Left ventricle myocardium inferior (tissue), 1 donor: ENCODE data around the gene KCTD4. TPM values are rescaled to one million over a fixed set of nuclear protein-coding genes. Genes with fewer than 3 reads are reported as not detected.

Experiments
- DNase-seq: peaks from one replicate; pipeline ENCODE4 v3.0.0-alpha.2; 2020
- H3K27ac ChIP-seq: fragments of 200-600 bp; replicated peaks from 2 replicates; pipeline ENCODE4 v1.8.0; 2021
- H3K27me3 ChIP-seq: fragments of 200-600 bp; 2 replicates; pipeline ENCODE4 v1.8.0; 2021; ENCODE audit warnings: low read depth
- H3K36me3 ChIP-seq: fragments of 200-600 bp; 2 replicates; pipeline ENCODE4 v1.8.0; 2021
- H3K4me1 ChIP-seq: fragments of 200-600 bp; 2 replicates; pipeline ENCODE4 v1.8.0; 2021
- H3K4me3 ChIP-seq: fragments of 200-600 bp; 2 replicates; pipeline ENCODE4 v1.8.0; 2021; ENCODE audit warnings: mild to moderate bottlenecking, moderate library complexity
- H3K9me3 ChIP-seq: fragments of 200-600 bp; replicated peaks from 2 replicates; pipeline ENCODE4 v1.8.0; 2021
- intact Hi-C: fragments of 100-400 bp; cut with micrococcal nuclease; formaldehyde crosslinking; loops from one replicate; pipeline ENCODE4 v1.11.0; 2022
- total RNA-seq: library from RNA; stranded (reverse); fragmentation: NEBNext Ultra II Directional; extraction: Animal tissue kit (Norgen Biotek cat#: 25700); gene quantifications from one replicate; pipeline ENCODE4 v1.2.1, GENCODE V29; 2021
- TF ChIP-seq, protein P1 (sequence below): fragments of 200-600 bp; IDR thresholded peaks from 2 replicates; pipeline ENCODE4 v1.8.0; 2021; ENCODE audit warnings: antibody characterized with exemption, mild to moderate bottlenecking, borderline replicate concordance
- donor health status: DM: no; HTN: yes; CAD: no; lungs with severe emphysema.

KCTD4 gene
- total RNA-seq, 1 donor from 2014 or later, result 0.11 TPM

- Histone ChIP-seq H3K9me3 (no peaks in the 10 kb centered on the region), H3K4me3 (no peak overlapping the region), H3K27ac (no peak overlapping the region), H3K27me3 (no peaks in the 10 kb centered on the region), H3K36me3 (no peaks in the 10 kb centered on the region), H3K4me1 (peaks cover 26% of the 10 kb centered on the region)
- TF ChIP-seq, protein P1, sequence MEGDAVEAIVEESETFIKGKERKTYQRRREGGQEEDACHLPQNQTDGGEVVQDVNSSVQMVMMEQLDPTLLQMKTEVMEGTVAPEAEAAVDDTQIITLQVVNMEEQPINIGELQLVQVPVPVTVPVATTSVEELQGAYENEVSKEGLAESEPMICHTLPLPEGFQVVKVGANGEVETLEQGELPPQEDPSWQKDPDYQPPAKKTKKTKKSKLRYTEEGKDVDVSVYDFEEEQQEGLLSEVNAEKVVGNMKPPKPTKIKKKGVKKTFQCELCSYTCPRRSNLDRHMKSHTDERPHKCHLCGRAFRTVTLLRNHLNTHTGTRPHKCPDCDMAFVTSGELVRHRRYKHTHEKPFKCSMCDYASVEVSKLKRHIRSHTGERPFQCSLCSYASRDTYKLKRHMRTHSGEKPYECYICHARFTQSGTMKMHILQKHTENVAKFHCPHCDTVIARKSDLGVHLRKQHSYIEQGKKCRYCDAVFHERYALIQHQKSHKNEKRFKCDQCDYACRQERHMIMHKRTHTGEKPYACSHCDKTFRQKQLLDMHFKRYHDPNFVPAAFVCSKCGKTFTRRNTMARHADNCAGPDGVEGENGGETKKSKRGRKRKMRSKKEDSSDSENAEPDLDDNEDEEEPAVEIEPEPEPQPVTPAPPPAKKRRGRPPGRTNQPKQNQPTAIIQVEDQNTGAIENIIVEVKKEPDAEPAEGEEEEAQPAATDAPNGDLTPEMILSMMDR, result no peak
- intact Hi-C loops, result no loop called here
- no peak for DNase-seq
These were observed 21.7 kb upstream of the KCTD4 start for GRCh38 chr13:45222516-45222915.

GRCh38 chr13:45220403-45220802 is 19.6 kb upstream of the KCTD4 start:
- no peaks in the 10 kb centered on the region for H3K36me3 ChIP-seq
- no peak overlapping the region for H3K4me3 ChIP-seq
- H3K4me1 ChIP-seq, result peaks cover 30% of the 10 kb centered on the region
- no peaks in the 10 kb centered on the region for H3K9me3 ChIP-seq
- intact Hi-C loops, result no loop called here
- TF ChIP-seq, protein P1, result no peak
- DNase-seq, result no peak
- no peak overlapping the region for H3K27ac ChIP-seq
- H3K27me3 ChIP-seq, result no peaks in the 10 kb centered on the region

- Histone ChIP-seq H3K27me3 (no peaks in the 10 kb centered on the region), H3K4me3 (no peak overlapping the region), H3K9me3 (no peaks in the 10 kb centered on the region), H3K27ac (no peak overlapping the region), H3K4me1 (peaks cover 30% of the 10 kb centered on the region), H3K36me3 (no peaks in the 10 kb centered on the region)
- intact Hi-C loops, result no loop called here
- TF ChIP-seq, protein P1, result no peak
- no peak for DNase-seq
These were observed 19.1 kb upstream of the KCTD4 start for GRCh38 chr13:45219938-45220375.

DNA sequence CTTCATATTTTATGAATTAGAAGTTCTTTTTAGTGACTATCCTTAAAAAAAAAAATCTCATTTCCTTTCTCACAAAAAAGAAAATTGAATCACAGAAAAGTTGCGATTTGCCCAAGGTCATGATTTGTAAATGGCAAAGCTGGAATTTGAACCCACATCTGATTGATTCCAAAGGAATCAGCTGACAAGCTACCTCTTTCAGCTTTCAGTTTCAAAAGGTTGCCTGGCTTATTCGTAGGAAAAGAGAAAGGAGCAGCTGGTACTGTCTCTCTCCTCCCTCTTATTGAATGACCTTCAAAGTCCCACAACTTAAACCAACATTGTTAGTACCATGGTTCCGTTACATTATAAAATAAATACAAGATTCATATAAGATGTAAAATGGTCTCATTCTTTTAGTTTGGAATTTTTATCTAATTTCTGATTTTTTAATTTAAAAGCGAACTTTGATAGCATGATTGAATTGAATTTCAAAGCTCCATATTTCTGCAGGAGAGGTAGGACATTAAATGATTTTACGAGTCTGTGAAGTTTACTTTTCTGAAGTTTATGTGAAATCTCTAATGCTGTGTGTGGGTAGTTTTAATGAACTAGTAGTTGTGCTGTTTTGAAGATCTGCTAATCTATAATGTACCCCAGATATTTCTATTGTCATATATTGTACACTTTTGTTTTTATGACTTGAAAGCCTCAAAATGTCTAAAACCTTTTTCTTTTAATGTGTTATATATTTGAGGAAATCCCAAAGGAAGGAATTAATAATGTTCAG is 18.5 kb upstream of the KCTD4 start:
- Histone ChIP-seq H3K4me3 (no peak overlapping the region), H3K4me1 (peaks cover 30% of the 10 kb centered on the region), H3K9me3 (no peaks in the 10 kb centered on the region), H3K27ac (peak overlapping the region; percentile 0), H3K27me3 (no peaks in the 10 kb centered on the region), H3K36me3 (no peaks in the 10 kb centered on the region)
- no peak for DNase-seq
- intact Hi-C loops, result no loop called here
- TF ChIP-seq, protein P1, result no peak

GRCh38 chr13:45218689-45219088 is 17.8 kb upstream of the KCTD4 start:
- Histone ChIP-seq H3K36me3 (no peaks in the 10 kb centered on the region), H3K27me3 (no peaks in the 10 kb centered on the region), H3K4me1 (peaks cover 30% of the 10 kb centered on the region), H3K27ac (peak overlapping the region; percentile 0), H3K9me3 (no peaks in the 10 kb centered on the region), H3K4me3 (no peak overlapping the region)
- TF ChIP-seq, protein P1, result no peak
- intact Hi-C loops, result no loop called here
- no peak for DNase-seq
